ENCODE measurements around the gene GNLY. TPM values are rescaled to one million over a fixed set of nuclear protein-coding genes. Genes with fewer than 3 reads are reported as not detected.
"Not testable (repeated sequence)": the region's sequence is repeated elsewhere in the genome, so short reads cannot be mapped to it uniquely, and the experiment has no call there.

Gene GNLY
- total RNA-seq, 1 donor from 2014 or later: not detected

- no peak for DNase-seq (ENCODE audit: low read depth in 2 of 2)
Measured at GRCh38 chr2:85663594-85664565, 30.3 kb upstream of the GNLY start.

DNA sequence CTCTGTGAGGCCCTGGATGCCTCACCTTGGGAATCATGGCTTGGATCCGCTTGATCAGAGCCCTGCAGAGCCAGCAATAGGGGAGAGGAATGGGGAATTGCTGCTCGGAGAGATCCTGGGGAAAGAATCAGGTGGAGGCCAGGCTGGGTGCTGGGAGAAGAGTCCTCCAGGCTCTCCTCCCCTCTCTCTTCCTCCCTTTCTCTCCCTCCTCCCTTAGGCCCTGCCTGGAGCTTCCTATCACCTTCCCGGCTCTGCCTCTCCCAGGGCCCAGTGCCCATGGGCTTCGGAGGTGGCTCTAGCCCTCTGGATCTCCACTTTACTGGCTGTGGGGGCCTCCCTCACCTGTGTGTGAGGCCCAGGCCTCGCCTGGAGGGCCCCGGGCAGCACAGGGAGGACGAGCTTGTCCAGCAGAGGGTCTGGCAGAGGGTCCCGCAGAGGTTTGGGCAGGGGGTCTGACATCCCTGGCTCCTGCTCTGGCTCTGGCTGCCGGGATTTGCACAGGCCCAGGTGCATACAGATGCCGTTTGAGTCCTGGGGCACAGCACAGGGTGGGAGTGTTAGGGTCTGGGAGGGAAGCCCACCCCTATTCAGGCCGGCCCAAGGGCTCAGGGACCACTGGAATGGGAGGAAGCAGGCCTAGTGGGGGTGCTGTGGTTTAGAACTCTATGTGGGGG lies 28.8 kb upstream of the GNLY start:
- no peak for DNase-seq (ENCODE audit: low read depth in 2 of 2)

DNA sequence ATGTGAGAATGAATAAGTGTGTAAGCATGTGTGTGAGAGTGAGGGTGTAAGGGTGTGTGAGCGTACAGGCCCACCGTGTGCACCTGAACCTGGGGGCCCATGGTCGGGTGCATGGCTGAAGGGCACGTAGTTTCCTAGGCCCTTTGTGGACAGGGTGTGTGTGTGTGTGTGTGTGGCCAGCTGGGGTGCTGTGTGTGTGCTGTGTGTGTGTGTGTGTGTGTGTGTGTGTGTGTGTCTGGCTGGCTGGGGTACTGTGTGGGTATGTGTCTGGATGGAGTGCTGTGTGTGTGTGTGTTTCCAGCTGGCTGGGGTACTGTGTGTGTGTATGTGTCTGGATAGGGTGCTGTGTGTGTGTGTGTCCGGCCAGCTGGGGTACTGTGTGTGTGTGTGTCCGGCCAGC lies 28.1 kb upstream of the GNLY start:
- no peak for DNase-seq (ENCODE audit: low read depth in 2 of 2)

DNA sequence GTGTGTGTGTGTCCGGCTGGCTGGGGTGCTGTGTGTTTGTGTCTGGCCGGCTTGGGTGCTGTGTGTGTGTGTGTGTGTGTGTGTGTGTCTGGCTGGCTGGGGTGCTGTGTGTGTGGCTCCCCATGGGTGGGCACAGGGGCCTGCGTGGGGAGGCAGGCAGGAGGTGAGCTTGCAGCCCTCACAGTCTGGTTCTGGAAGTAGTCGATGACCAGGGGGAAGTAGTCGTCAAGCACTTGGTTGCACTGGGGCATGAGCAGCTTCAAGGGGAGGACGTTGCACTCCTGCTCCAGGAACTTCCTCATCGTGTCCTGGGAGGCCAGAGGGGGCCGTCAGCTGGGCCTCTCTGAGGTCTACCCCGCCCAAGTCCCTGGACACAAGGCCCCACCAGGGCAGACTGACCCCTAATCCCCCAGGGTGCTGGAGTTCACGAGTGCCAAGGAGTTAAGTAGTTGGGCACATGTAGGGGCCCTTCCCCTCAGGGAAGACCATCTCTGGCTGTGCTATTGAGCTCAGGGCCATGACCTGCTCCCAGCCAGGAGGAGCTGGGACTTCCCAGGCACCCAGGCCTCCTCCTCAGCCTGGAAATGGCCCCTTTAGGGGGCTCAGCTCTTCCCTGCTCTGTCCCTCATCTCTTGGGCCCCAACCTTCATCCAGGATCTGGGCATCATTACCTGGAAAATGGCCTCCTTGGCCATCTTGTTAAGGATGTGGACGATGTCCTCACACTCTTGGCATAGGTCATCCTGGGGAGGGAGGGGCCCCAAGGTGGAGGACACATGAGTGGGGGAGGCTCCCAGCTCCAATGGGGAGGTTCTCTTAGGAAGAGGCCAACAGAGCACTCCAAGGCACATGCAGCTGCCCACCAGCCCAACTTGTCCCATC lies 27.5 kb upstream of the GNLY start:
- DNase-seq (ENCODE audit: low read depth in 2 of 2): no peak

DNA sequence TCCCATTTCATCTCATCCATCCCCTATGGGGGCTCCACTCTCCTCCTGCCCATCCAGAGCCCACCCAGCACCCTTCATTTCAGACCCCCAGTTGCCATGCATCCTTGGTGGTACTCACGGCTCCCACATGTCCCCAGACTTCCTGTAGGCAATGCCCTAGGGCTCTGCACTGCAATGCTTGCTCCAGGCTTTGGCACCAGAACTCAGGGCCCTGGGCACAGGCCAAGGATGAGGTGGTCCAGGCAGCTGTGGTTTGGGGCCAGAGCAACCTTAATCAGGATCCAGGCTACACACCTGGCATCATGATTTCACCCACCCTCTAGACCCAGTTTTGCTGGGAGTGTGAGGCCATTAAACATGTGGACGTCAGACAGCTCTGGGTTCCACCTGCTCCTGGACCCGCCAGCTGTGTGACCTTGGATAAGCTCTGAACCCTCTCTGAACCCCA lies 26.6 kb upstream of the GNLY start:
- no peak for DNase-seq (ENCODE audit: low read depth in 2 of 2)

DNA sequence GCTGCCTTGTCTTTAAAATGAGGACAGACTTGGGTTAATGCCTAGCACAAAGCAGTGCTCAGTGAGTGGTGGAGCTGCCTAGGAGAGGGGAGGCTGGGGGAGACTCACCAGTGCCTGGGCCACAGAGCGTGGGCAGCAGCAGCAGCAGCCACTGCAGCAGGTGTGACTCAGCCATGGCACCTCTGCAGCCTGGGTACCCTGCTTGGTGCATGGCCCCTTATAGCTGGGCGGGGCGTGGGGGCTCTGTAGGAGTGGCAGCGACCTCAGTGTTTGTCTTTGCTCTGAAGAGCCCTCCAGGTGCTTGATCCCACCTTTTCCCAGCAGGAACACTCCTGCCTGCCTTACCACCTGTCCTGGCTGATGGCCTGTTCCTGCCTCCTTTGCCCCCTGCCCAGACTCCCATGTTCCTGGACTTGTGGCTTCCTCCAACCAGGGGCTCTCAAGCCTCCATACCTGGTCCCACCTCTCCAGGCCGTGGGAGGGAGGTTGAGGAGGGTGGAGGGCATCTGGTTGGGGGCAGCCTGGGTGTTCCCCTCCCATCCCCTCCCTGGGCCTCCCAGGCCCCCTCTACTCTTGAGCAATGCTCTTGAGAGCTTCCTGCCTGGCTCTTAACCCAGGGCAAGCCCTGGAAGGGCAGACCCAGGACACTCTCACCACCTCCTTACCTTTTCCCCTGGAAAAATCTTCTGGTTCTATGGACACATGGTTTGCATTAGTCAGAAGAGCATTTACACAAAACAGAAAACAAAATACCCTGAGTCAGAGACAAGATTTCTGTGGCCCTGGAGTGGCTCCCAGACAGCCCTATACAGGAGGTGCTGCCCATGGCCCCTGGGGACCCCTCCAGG lies 25.9 kb upstream of the GNLY start, which contains the start of gene SFTPB:
Gene SFTPB, minus strand, starts transcription at position 191 of the 848 bp plus-strand sequence. Its CDS starts 16 bp downstream, at position 175.
- DNase-seq (ENCODE audit: low read depth in 2 of 2): no peak

GRCh38 chr2:85668857-85669142 lies 25.4 kb upstream of the GNLY start:
- DNase-seq (ENCODE audit: low read depth in 2 of 2): no peak

GRCh38 chr2:85669549-85669948 lies 24.6 kb upstream of the GNLY start:
- no peak for DNase-seq (ENCODE audit: low read depth in 2 of 2)

GRCh38 chr2:85670416-85670815 lies 23.7 kb upstream of the GNLY start:
- DNase-seq (ENCODE audit: low read depth in 2 of 2): not testable (repeated sequence)

DNA sequence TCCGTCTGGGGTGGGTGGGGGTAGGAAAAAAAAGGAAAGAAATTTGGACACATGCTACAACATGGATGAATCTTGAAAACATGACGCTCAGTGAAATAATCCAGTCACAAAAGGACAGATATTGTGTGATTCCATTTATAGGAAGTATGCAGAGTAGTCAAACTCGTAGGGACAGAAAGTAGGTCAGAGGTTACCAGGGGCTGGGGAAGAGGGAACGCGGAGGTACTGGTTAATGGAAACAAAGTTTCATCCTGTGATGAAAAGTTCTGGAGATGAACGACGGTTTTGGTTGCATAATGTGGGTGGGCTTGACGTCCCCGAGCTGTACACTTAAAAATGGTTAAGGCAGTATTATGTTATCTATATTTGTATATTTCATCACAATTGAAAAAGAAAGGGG lies 21.7 kb upstream of the GNLY start:
- DNase-seq (ENCODE audit: low read depth in 2 of 2): no peak

DNA sequence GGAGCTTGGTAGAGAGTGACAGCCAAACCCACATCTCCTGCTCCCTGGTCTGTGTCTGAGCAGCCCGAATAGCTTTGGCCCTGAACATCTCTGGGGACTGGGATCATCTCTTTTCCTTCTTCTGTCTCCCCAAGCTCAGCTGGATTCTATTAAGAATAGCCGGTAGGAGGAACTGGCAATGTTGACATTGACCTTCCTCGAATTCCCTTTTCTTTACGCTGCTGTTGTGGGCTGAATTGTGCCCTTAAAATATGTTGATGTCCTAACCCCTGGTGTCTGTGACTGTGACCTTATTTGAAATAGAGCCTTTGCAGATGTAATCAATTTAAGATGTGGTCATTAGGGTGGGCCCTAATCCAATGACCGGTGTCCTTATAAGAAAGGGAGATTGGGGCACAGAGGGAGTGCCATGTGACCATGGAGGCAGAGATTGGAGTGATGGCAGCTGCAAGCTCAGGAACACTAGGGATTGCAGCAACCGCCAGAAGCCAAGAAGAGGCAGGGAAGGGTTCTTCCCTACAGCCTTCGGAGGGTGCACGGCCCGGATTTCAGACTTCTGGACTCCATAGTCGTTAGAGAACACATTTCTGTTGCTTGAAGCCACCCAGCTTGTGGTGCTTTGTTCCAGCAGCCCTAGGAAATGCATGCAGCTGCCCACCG lies 20.3 kb upstream of the GNLY start:
- DNase-seq (ENCODE audit: low read depth in 2 of 2): no peak

DNA sequence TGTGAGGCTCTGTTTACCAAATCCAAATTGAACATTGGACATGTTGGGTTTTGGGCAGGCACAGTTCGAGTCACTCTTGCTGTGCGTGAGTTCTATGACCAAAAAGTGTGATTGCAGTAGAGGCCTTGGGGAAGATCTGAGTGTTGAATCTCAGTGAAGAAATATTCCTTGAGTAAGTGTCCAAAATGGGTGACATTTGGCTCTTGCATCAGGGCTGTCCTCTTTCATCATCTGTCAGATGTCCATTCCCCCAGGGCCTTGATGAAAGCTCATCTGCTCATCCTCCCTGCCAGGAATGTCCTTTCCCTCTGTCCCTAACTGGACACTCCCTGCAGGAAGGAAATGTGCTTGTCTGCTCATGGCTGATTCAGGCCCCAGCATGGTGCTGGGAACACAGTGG lies 19.7 kb upstream of the GNLY start:
- DNase-seq (ENCODE audit: low read depth in 2 of 2): peak in 1 of 2 donors; percentile 18

GRCh38 chr2:85675427-85675826 lies 18.7 kb upstream of the GNLY start:
- DNase-seq (ENCODE audit: low read depth in 2 of 2): no peak

- DNase-seq (ENCODE audit: low read depth in 2 of 2): no peak
Measured at GRCh38 chr2:85675866-85676548, 18.2 kb upstream of the GNLY start.

GRCh38 chr2:85678377-85678776 lies 15.8 kb upstream of the GNLY start:
- DNase-seq (ENCODE audit: low read depth in 2 of 2): no peak

GRCh38 chr2:85678794-85679672 lies 15.1 kb upstream of the GNLY start:
- peak; percentile 75 to 88 for DNase-seq (ENCODE audit: low read depth in 2 of 2)

DNA sequence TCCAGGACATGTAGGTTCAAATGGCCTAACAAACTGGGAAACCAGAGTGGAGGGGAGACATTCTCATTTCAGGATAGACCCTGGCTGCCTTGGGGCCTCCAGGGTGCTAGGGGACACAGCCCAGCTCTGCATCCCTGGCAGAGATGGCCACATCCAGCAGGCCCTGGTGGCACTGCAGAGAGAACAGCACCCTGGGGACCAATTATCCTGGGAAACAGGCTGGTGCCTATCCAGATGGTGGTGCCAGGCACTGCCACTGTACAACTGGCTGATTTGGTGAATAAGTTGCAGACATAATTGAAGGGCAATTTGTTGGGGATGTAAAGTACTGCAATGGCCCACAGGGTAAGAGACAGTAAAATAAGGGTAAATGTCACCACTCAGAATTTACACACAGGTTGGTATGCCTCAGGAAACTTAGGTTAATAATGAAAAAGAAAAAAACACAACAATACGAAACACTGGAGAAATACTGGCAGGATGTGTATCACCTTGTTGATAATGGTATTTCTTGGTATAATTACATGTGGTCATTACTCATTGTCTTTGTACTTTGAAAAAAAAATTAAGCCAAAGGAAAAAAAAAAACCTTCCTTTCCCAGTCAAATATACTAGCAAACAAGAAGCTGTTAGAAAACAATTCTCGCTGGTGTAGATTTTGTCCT lies 13.3 kb upstream of the GNLY start:
- DNase-seq (ENCODE audit: low read depth in 2 of 2): peak in 1 of 2 donors; percentile 31

DNA sequence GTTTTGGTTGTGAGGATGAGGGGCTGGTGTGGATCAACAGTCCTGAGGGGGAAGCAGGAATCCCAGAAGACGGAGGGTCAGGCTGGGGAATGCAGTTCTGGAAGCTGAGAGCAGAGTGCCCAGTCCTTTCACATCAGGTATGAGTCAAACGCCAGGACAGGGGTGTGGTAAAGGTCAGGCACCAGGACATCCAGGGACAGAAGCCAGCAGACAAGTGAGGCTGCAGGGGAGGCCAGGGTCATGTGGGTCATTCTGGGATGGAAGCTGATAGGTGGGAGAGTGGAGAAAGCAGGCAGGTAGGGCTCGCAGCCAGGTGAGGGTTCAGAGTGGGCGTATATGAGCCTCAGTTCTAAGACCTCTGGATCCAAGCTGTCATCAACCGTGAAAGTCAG lies 12.8 kb upstream of the GNLY start:
- DNase-seq (ENCODE audit: low read depth in 2 of 2): peak; percentile 22 to 41
